ENCODE results near the gene KLF13. TPM values are rescaled to one million over a fixed set of nuclear protein-coding genes. Genes with fewer than 3 reads are reported as not detected.

The KLF13 gene
- polyA plus RNA-seq, 1 donor (not counting 4 experiments of a cell fraction or from before 2014, with no cell fraction given), result 66.7 TPM

DNA sequence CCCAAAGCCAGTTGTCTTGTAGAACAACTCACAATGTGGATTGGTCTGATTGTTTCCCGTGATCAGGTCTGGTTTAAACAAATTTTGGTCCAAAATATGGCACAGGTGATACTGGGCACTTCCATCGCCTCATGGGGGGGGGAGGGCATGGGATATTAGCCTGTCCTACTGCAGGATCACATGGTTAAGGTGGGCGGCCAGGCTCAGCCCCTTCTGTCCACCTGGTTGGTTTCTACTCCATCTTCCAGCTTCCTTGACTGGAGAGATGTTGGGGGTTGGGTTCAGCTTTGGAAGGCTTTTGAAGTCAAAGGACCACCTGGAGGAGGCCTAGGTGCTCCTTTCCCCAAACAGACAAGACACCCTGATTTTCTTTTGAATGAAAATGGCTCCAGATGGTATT, 7.2 kb downstream of the KLF13 start:
- no peak overlapping the region for H3K27ac ChIP-seq (ENCODE audit: control insufficient read depth, insufficient read depth, low read length)

DNA sequence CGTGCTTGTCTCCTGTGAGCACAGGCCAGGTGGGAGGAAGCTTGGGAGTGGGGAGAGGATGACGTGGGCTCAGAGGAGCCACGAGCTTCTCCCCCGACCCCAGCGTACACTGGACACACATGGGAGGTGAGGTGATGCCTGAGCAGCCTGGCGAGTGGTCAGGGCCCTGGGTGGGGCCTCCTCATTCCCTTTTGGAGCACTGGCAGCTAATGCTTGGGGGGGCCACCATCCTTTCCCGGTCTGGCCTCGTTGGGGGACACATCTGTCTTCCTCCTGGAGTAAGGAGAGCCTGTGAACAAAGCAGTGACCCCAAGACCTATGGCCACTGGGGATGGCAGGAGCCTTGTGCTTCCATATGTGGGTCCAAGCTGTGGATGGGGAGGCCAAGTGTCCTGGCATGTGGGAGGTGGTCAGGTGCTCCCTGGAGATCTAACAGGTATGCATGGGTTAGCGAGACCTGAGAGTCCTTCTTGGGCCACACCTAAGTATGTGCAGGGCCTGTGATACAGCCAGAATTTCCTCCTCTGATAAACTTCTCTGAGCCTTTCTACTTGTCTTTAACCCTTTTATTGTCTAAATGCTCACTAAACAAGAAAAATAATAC, 9.5 kb downstream of the KLF13 start:
- H4K20me1 ChIP-seq (ENCODE audit: control insufficient read depth, extremely low read depth, insufficient read depth, low read length), result peaks cover 52% of the 10 kb centered on the region
- TF ChIP-seq, protein P1, sequence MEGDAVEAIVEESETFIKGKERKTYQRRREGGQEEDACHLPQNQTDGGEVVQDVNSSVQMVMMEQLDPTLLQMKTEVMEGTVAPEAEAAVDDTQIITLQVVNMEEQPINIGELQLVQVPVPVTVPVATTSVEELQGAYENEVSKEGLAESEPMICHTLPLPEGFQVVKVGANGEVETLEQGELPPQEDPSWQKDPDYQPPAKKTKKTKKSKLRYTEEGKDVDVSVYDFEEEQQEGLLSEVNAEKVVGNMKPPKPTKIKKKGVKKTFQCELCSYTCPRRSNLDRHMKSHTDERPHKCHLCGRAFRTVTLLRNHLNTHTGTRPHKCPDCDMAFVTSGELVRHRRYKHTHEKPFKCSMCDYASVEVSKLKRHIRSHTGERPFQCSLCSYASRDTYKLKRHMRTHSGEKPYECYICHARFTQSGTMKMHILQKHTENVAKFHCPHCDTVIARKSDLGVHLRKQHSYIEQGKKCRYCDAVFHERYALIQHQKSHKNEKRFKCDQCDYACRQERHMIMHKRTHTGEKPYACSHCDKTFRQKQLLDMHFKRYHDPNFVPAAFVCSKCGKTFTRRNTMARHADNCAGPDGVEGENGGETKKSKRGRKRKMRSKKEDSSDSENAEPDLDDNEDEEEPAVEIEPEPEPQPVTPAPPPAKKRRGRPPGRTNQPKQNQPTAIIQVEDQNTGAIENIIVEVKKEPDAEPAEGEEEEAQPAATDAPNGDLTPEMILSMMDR (optimal IDR thresholded peaks at IDR 0.05 in 1 of 3, IDR thresholded peaks at IDR 0.05 in 1 of 3, conservative IDR thresholded peaks at IDR 0.05 in 1 of 3; ENCODE audit: extremely low read depth in 1 of 3, insufficient read depth in 2 of 3, low read length in 3 of 3), result no peak
- no peak for TF ChIP-seq EZH2 (IDR thresholded peaks at IDR 0.05; ENCODE audit: low read length)
- H3K4me3 ChIP-seq (ENCODE audit: control insufficient read depth in 2 of 3, extremely low read depth in 1 of 3, insufficient read depth in 2 of 3, low read depth in 1 of 3, low read length in 3 of 3), result no peak overlapping the region
- no peaks in the 10 kb centered on the region for H3K9me3 ChIP-seq (ENCODE audit: control insufficient read depth, low read depth, low read length)
- peaks cover 12% of the 10 kb centered on the region for H3K9me1 ChIP-seq (ENCODE audit: control insufficient read depth, extremely low read depth, insufficient read depth, low read length)
- peaks cover 96% of the 10 kb centered on the region for H3K79me2 ChIP-seq (ENCODE audit: control insufficient read depth, insufficient read depth, low read length)
- no peak overlapping the region for H3K4me2 ChIP-seq (ENCODE audit: control insufficient read depth, extremely low read depth, insufficient read depth, low read depth, low read length)
- no peaks in the 10 kb centered on the region for H3K27me3 ChIP-seq (ENCODE audit: control insufficient read depth, extremely low read depth, insufficient read depth, low read length)
- H3K4me1 ChIP-seq (ENCODE audit: control insufficient read depth, extremely low read depth, insufficient read depth, low read length), result peaks cover 34% of the 10 kb centered on the region
- H2AFZ ChIP-seq (ENCODE audit: control insufficient read depth, low read length), result no peak overlapping the region
- H3K27ac ChIP-seq (ENCODE audit: control insufficient read depth, insufficient read depth, low read length), result no peak overlapping the region
- FAIRE-seq (no peak), DNase-seq (ENCODE audit: low read depth, low spot score) (no peak)
- H3K36me3 ChIP-seq (ENCODE audit: control insufficient read depth in 2 of 2, extremely low read depth in 1 of 2, insufficient read depth in 2 of 2, low read length in 2 of 2), result peaks cover 1 to 16% of the 10 kb centered on the region in 2 experiments
- dilution Hi-C loops (cut with MboI; ENCODE audit: extremely low pct_ligation_motif_present, low sequenced_read_pairs), result no loop called here
- no peak overlapping the region for H3K9ac ChIP-seq (ENCODE audit: control insufficient read depth, extremely low read depth, insufficient read depth, low read length)

More for the DNA sequence above, 7.2 kb downstream of the KLF13 start:
- Histone ChIP-seq H3K79me2 (ENCODE audit: control insufficient read depth, insufficient read depth, low read length) (peaks cover 96% of the 10 kb centered on the region), H3K4me3 (ENCODE audit: control insufficient read depth in 2 of 3, extremely low read depth in 1 of 3, insufficient read depth in 2 of 3, low read depth in 1 of 3, low read length in 3 of 3) (no peak overlapping the region), H2AFZ (ENCODE audit: control insufficient read depth, low read length) (no peak overlapping the region), H3K4me2 (ENCODE audit: control insufficient read depth, extremely low read depth, insufficient read depth, low read depth, low read length) (no peak overlapping the region), H3K9me1 (ENCODE audit: control insufficient read depth, extremely low read depth, insufficient read depth, low read length) (peaks cover 15% of the 10 kb centered on the region), H3K36me3 (ENCODE audit: control insufficient read depth in 2 of 2, extremely low read depth in 1 of 2, insufficient read depth in 2 of 2, low read length in 2 of 2) (peaks cover 1 to 29% of the 10 kb centered on the region in 2 experiments), H4K20me1 (ENCODE audit: control insufficient read depth, extremely low read depth, insufficient read depth, low read length) (peaks cover 52% of the 10 kb centered on the region), H3K4me1 (ENCODE audit: control insufficient read depth, extremely low read depth, insufficient read depth, low read length) (peaks cover 39% of the 10 kb centered on the region), H3K9ac (ENCODE audit: control insufficient read depth, extremely low read depth, insufficient read depth, low read length) (no peak overlapping the region), H3K27me3 (ENCODE audit: control insufficient read depth, extremely low read depth, insufficient read depth, low read length) (no peaks in the 10 kb centered on the region), H3K9me3 (ENCODE audit: control insufficient read depth, low read depth, low read length) (no peaks in the 10 kb centered on the region)
- dilution Hi-C loops (cut with MboI; ENCODE audit: extremely low pct_ligation_motif_present, low sequenced_read_pairs), result no loop called here
- DNase-seq (ENCODE audit: low read depth, low spot score) (no peak), FAIRE-seq (no peak)
- TF ChIP-seq EZH2 (IDR thresholded peaks at IDR 0.05; ENCODE audit: low read length), result no peak
- TF ChIP-seq, protein P1 (optimal IDR thresholded peaks at IDR 0.05 in 1 of 3, IDR thresholded peaks at IDR 0.05 in 1 of 3, conservative IDR thresholded peaks at IDR 0.05 in 1 of 3; ENCODE audit: extremely low read depth in 1 of 3, insufficient read depth in 2 of 3, low read length in 3 of 3), result no peak
